Fibroblast of lung (primary cell): ENCODE measurements around the gene NR6A1. TPM values are rescaled to one million over a fixed set of nuclear protein-coding genes. Genes with fewer than 3 reads are reported as not detected.
A peak's percentile ranks its signal among the peaks of the same experiment; 100 is the strongest.

Source experiments
- DNase-seq, 2 donors: peaks; one replicate each; pipeline versions ENCODE4 v3.0.0 to v3.0.0-alpha.2; 2010; ENCODE audit warnings: low read depth in 2 of 2
- H2AFZ ChIP-seq: 2 replicates; pipeline ENCODE4 v1.5.1; 2012; ENCODE audit warnings: low read length, control low read depth, inconsistent platforms
- H3K27ac ChIP-seq: 2 replicates; pipeline ENCODE4 v1.5.1; 2011; ENCODE audit warnings: low read length, control low read depth; ENCODE audit not compliant: insufficient read depth
- H3K27me3 ChIP-seq: 2 replicates; pipeline ENCODE4 v1.5.1; 2011; ENCODE audit warnings: mild to moderate bottlenecking, low read length; ENCODE audit not compliant: control insufficient read depth, insufficient read depth
- H3K36me3 ChIP-seq: 2 replicates; pipeline ENCODE4 v1.5.1; 2011; ENCODE audit warnings: low read length; ENCODE audit not compliant: control insufficient read depth, insufficient read depth
- H3K4me1 ChIP-seq: 2 replicates; pipeline ENCODE4 v1.5.1; 2011; ENCODE audit warnings: low read length; ENCODE audit not compliant: control insufficient read depth, insufficient read depth; ENCODE audit errors: extremely low read depth
- H3K4me2 ChIP-seq: 2 replicates; pipeline ENCODE4 v1.5.1; 2011; ENCODE audit warnings: low read length, control low read depth; ENCODE audit not compliant: insufficient read depth; ENCODE audit errors: extremely low read depth
- H3K4me3 ChIP-seq, 4 experiments: fragments of 200-600 bp in 1 of 4; sonication (generic) in 1 of 4; replicated peaks in 1 of 4; 2 replicates each; pipeline ENCODE4 v1.5.1; 2011 to 2016; ENCODE audit warnings: low read length in 4 of 4, low read depth in 3 of 4, mild to moderate bottlenecking in 3 of 4, control low read depth in 2 of 4, inconsistent platforms in 1 of 4, mixed read lengths in 1 of 4; ENCODE audit not compliant: insufficient read depth in 1 of 4; ENCODE audit errors: control extremely low read depth in 1 of 4
- H3K79me2 ChIP-seq: 2 replicates; pipeline ENCODE4 v1.5.1; 2012; ENCODE audit warnings: mild to moderate bottlenecking, low read length, inconsistent platforms; ENCODE audit not compliant: control insufficient read depth, insufficient read depth
- H3K9ac ChIP-seq: 2 replicates; pipeline ENCODE4 v1.5.1; 2011; ENCODE audit warnings: mild to moderate bottlenecking, low read length, control low read depth; ENCODE audit not compliant: insufficient read depth
- H3K9me3 ChIP-seq: 2 replicates; pipeline ENCODE4 v1.5.1; 2012; ENCODE audit warnings: low read depth, low read length; ENCODE audit not compliant: control insufficient read depth, insufficient read depth
- H4K20me1 ChIP-seq: 2 replicates; pipeline ENCODE4 v1.5.1; 2011; ENCODE audit warnings: low read length; ENCODE audit not compliant: control insufficient read depth, insufficient read depth; ENCODE audit errors: extremely low read depth
- EZH2 ChIP-seq: IDR thresholded peaks from 2 replicates; pipeline ENCODE4 v1.5.1; 2012; ENCODE audit warnings: low read length, control low read depth, mild to moderate bottlenecking; ENCODE audit errors: missing control alignments
- polyA plus RNA-seq, 2 donors: library from polyadenylated mRNA; depleted of rRNA in 1 of 2; stranded (reverse) in 1 of 2; unstranded in 1 of 2; fragments of >200 nt; gene quantifications; 2 replicates each; pipeline ENCODE4 v1.2.1, GENCODE V29; 2011 to 2012; ENCODE audit warnings: missing spikeins in 1 of 2
- total RNA-seq: library from RNA; depleted of rRNA; stranded (reverse); fragments of >200 nt; gene quantifications from 2 replicates; pipeline ENCODE4 v1.2.1, GENCODE V29; 2014
- TF ChIP-seq, protein P1 (sequence below), 2 donors: IDR thresholded peaks in 1 of 2; conservative IDR thresholded peaks in 1 of 2; 1 replicate in 1 of 2; 2 replicates in 1 of 2; pipeline ENCODE4 v1.5.1; 2011 to 2012; ENCODE audit warnings: low read length in 2 of 2, control low read depth in 1 of 2, inconsistent platforms in 1 of 2, low read depth in 1 of 2, mild to moderate bottlenecking in 1 of 2

Gene NR6A1
- total and polyA plus RNA-seq, 2 donors (not counting 1 experiment from before 2014, with no cell fraction given): 0.07 to 0.50 TPM

DNA sequence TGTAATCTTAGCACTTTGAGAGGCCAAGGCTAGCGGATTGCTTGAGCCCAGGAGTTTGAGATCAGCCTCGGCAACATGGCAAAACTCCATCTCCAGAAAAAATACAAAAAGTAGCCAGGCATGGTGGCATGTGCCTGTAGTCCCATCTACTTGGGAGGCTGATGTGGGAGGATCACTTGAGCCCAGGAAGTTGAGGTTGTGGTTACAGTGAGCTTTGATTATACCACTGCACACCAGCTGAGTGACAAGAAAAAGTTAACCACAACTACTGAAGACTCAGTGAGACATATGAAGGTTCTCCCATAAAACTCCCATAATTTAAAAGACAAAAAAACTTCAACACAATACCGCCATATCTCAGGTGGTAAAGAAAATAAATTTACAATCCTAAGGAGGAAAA, 98.0 kb downstream of the NR6A1 start:
- H3K9ac ChIP-seq: no peak overlapping the region
- no peaks in the 10 kb centered on the region for H3K4me1 ChIP-seq
- peak in 1 of 2 donors; percentile 31 for DNase-seq
- TF ChIP-seq, protein P1, sequence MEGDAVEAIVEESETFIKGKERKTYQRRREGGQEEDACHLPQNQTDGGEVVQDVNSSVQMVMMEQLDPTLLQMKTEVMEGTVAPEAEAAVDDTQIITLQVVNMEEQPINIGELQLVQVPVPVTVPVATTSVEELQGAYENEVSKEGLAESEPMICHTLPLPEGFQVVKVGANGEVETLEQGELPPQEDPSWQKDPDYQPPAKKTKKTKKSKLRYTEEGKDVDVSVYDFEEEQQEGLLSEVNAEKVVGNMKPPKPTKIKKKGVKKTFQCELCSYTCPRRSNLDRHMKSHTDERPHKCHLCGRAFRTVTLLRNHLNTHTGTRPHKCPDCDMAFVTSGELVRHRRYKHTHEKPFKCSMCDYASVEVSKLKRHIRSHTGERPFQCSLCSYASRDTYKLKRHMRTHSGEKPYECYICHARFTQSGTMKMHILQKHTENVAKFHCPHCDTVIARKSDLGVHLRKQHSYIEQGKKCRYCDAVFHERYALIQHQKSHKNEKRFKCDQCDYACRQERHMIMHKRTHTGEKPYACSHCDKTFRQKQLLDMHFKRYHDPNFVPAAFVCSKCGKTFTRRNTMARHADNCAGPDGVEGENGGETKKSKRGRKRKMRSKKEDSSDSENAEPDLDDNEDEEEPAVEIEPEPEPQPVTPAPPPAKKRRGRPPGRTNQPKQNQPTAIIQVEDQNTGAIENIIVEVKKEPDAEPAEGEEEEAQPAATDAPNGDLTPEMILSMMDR (conservative IDR thresholded peaks at IDR 0.05 in 1 of 2, IDR thresholded peaks at IDR 0.05 in 1 of 2; ENCODE audit: low read depth in 1 of 2, low read length in 2 of 2): no peak
- no peak for TF ChIP-seq EZH2
- no peaks in the 10 kb centered on the region for H3K27me3 ChIP-seq
- H3K4me2 ChIP-seq: no peak overlapping the region
- H3K4me3 ChIP-seq: no peak overlapping the region
- H4K20me1 ChIP-seq: no peaks in the 10 kb centered on the region
- H3K9me3 ChIP-seq: no peaks in the 10 kb centered on the region
- no peaks in the 10 kb centered on the region for H3K79me2 ChIP-seq
- H2AFZ ChIP-seq: no peak overlapping the region
- H3K27ac ChIP-seq: no peak overlapping the region
- no peaks in the 10 kb centered on the region for H3K36me3 ChIP-seq

DNA sequence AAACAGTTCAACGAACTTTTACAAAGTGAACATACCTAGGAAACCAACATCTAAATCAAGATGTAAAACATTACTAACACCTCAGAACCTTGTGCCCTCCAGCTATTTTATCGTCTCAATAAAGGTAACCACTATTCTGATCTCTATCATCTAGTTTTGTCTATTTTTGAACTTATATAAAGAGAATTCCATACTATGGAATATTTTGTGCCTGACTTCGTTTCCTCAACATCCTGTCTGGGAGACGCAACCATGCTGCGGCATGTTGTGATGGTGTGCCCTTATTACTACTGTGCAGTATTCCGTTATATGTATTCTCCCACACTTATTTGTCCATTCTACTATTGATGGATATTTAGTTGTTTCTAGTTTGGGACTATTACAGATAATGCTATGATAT, 99.2 kb downstream of the NR6A1 start:
- H2AFZ ChIP-seq: no peak overlapping the region
- no peak overlapping the region for H3K4me2 ChIP-seq
- H3K27ac ChIP-seq: no peak overlapping the region
- H3K27me3 ChIP-seq: no peaks in the 10 kb centered on the region
- H3K79me2 ChIP-seq: no peaks in the 10 kb centered on the region
- no peak for TF ChIP-seq EZH2
- TF ChIP-seq, protein P1 (conservative IDR thresholded peaks at IDR 0.05 in 1 of 2, IDR thresholded peaks at IDR 0.05 in 1 of 2; ENCODE audit: low read depth in 1 of 2, low read length in 2 of 2): no peak
- no peak overlapping the region for H3K9ac ChIP-seq
- no peaks in the 10 kb centered on the region for H3K36me3 ChIP-seq
- no peak for DNase-seq
- H3K9me3 ChIP-seq: no peaks in the 10 kb centered on the region
- no peaks in the 10 kb centered on the region for H4K20me1 ChIP-seq
- H3K4me1 ChIP-seq: no peaks in the 10 kb centered on the region
- H3K4me3 ChIP-seq: no peak overlapping the region

DNA sequence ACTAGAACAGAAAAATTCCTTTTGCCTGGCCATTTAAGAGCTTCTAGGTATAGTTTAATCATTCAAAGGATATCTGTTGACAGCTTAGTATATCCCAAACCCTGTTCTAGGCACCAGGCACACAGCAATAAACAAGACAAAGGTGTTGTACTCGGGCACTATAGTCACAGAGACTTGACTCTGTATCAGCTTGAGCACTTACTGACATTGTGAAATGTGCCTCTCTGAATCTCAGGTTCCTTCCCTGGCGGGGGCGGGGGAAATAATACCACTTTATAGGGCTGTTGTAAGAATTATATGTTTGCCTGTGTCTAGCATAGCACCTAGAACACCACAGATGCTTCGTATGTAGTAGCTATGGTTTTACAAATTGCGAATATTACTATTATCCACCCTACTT, 104.5 kb downstream of the NR6A1 start:
- Histone ChIP-seq H3K4me1 (no peaks in the 10 kb centered on the region), H3K36me3 (no peaks in the 10 kb centered on the region), H3K4me2 (no peak overlapping the region), H3K27ac (no peak overlapping the region), H2AFZ (no peak overlapping the region), H3K9me3 (no peaks in the 10 kb centered on the region), H3K4me3 (no peak overlapping the region), H3K79me2 (no peaks in the 10 kb centered on the region), H4K20me1 (no peaks in the 10 kb centered on the region), H3K27me3 (no peaks in the 10 kb centered on the region), H3K9ac (no peak overlapping the region)
- no peak for DNase-seq
- TF ChIP-seq, protein P1 (conservative IDR thresholded peaks at IDR 0.05 in 1 of 2, IDR thresholded peaks at IDR 0.05 in 1 of 2; ENCODE audit: low read depth in 1 of 2, low read length in 2 of 2): no peak
- TF ChIP-seq EZH2: no peak
